Tracheal epithelial cell (primary cell): Measurements from ENCODE around the gene ARHGAP18. TPM values are rescaled to one million over a fixed set of nuclear protein-coding genes. Genes with fewer than 3 reads are reported as not detected.

Experiments
- total RNA-seq: library from RNA; depleted of rRNA; stranded (reverse); fragments of >200 nt; gene quantifications from 2 replicates; pipeline ENCODE4 v1.2.1, GENCODE V29; 2014

ARHGAP18 gene
- 7.2 and 9.9 TPM in 2 replicates for total RNA-seq

GRCh38 chr6:129709769-129710449 lies at the start of gene ARHGAP18:
Gene ARHGAP18 (minus strand): TSS chr6:129710177. CDS start chr6:129710136, 41 bp downstream.

Other genes starting within 250 kb of the ARHGAP18 start
- gene TMEM244, start 151.1 kb upstream of the ARHGAP18 start, total RNA-seq: not detected in 2 replicates